Measurements from ENCODE around the gene COL1A1.

GRCh38 chr17:50237901-50238300 lies 36.5 kb upstream of the COL1A1 start:
- TF ChIP-seq, protein P1, sequence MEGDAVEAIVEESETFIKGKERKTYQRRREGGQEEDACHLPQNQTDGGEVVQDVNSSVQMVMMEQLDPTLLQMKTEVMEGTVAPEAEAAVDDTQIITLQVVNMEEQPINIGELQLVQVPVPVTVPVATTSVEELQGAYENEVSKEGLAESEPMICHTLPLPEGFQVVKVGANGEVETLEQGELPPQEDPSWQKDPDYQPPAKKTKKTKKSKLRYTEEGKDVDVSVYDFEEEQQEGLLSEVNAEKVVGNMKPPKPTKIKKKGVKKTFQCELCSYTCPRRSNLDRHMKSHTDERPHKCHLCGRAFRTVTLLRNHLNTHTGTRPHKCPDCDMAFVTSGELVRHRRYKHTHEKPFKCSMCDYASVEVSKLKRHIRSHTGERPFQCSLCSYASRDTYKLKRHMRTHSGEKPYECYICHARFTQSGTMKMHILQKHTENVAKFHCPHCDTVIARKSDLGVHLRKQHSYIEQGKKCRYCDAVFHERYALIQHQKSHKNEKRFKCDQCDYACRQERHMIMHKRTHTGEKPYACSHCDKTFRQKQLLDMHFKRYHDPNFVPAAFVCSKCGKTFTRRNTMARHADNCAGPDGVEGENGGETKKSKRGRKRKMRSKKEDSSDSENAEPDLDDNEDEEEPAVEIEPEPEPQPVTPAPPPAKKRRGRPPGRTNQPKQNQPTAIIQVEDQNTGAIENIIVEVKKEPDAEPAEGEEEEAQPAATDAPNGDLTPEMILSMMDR (IDR thresholded peaks at IDR 0.05) = no peak
- no peak for TF ChIP-seq POLR2A (IDR thresholded peaks at IDR 0.05)

Measured in testis (tissue), 2 donors.